Ectodermal cell (in vitro differentiated cells): ENCODE results near the gene PRKAR2B.

Source experiments
- H3K27ac ChIP-seq: 2 replicates; pipeline ENCODE4 v1.7.0; 2013; ENCODE audit warnings: mild to moderate bottlenecking, low read depth, low read length; ENCODE audit not compliant: insufficient read depth, poor library complexity, severe bottlenecking
- H3K27me3 ChIP-seq: 2 replicates; pipeline ENCODE4 v1.7.0; 2013; ENCODE audit warnings: mild to moderate bottlenecking, low read length; ENCODE audit not compliant: insufficient read depth, control insufficient read depth, poor library complexity, severe bottlenecking
- H3K36me3 ChIP-seq: one replicate; pipeline ENCODE4 v1.7.0; 2013; ENCODE audit warnings: low read length; ENCODE audit not compliant: control insufficient read depth, insufficient read depth
- H3K4me1 ChIP-seq: one replicate; pipeline ENCODE4 v1.7.0; 2013; ENCODE audit warnings: low read length; ENCODE audit not compliant: control insufficient read depth, insufficient read depth
- H3K4me3 ChIP-seq: 2 replicates; pipeline ENCODE4 v1.7.0; 2013; ENCODE audit warnings: low read depth, low read length, control low read depth; ENCODE audit not compliant: insufficient read depth
- H3K9me3 ChIP-seq: 2 replicates; pipeline ENCODE4 v1.7.0; 2013; ENCODE audit warnings: mild to moderate bottlenecking, low read length, moderate library complexity; ENCODE audit not compliant: control insufficient read depth
- WGBS, 2 experiments: methylation state at CpG; one replicate each; pipeline ENCODE4 v1.1.7; 2013; ENCODE audit warnings: missing lambda C conversion rate in 2 of 2; 5-methylcytosine and 5-hydroxymethylcytosine counted together

Gene PRKAR2B

GRCh38 chr7:107179326-107180164, 135.0 kb downstream of the PRKAR2B start:
- H3K9me3 ChIP-seq = no peaks in the 10 kb centered on the region
- no peaks in the 10 kb centered on the region for H3K4me1 ChIP-seq
- no peak overlapping the region for H3K4me3 ChIP-seq
- H3K27ac ChIP-seq = no peak overlapping the region
- 93 to 94% methylated on average over 13 of the region's 14 CpGs for WGBS, 2 experiments
- no peaks in the 10 kb centered on the region for H3K27me3 ChIP-seq
- H3K36me3 ChIP-seq = peaks cover 9% of the 10 kb centered on the region

GRCh38 chr7:107180378-107180777, 135.9 kb downstream of the PRKAR2B start:
- WGBS, 2 experiments = 90 to 100% methylated on average over 1 of the region's 1 CpG
- H3K36me3 ChIP-seq = peaks cover 9% of the 10 kb centered on the region

GRCh38 chr7:107181172-107181571, 136.7 kb downstream of the PRKAR2B start:
- Histone ChIP-seq H3K27ac (no peak overlapping the region), H3K4me1 (no peaks in the 10 kb centered on the region), H3K4me3 (no peak overlapping the region), H3K27me3 (no peaks in the 10 kb centered on the region), H3K36me3 (peaks cover 9% of the 10 kb centered on the region), H3K9me3 (no peaks in the 10 kb centered on the region)
- WGBS, 2 experiments = 87 to 99% methylated on average over 4 to 5 of the region's 5 CpGs

More at GRCh38 chr7:107180378-107180777, 135.9 kb downstream of the PRKAR2B start:
- H3K9me3 ChIP-seq = no peaks in the 10 kb centered on the region
- no peaks in the 10 kb centered on the region for H3K4me1 ChIP-seq
- no peaks in the 10 kb centered on the region for H3K27me3 ChIP-seq
- no peak overlapping the region for H3K27ac ChIP-seq
- no peak overlapping the region for H3K4me3 ChIP-seq

- H3K4me3 ChIP-seq = no peak overlapping the region
- no peaks in the 10 kb centered on the region for H3K27me3 ChIP-seq
- no peak overlapping the region for H3K27ac ChIP-seq
- peaks cover 26% of the 10 kb centered on the region for H3K36me3 ChIP-seq
- H3K9me3 ChIP-seq = no peaks in the 10 kb centered on the region
- 100% methylated on average over 2 to 3 of the region's 4 CpGs for WGBS, 2 experiments
- no peaks in the 10 kb centered on the region for H3K4me1 ChIP-seq
These were observed 141.2 kb downstream of the PRKAR2B start for GRCh38 chr7:107185716-107186115.

GRCh38 chr7:107186240-107186639, 141.7 kb downstream of the PRKAR2B start:
- Histone ChIP-seq H3K4me1 (no peaks in the 10 kb centered on the region), H3K36me3 (peaks cover 26% of the 10 kb centered on the region), H3K27ac (no peak overlapping the region), H3K27me3 (no peaks in the 10 kb centered on the region), H3K9me3 (no peaks in the 10 kb centered on the region), H3K4me3 (no peak overlapping the region)
- WGBS, 2 experiments = 97 to 98% methylated on average over 3 of the region's 4 CpGs

- no peak overlapping the region for H3K4me3 ChIP-seq
- H3K27me3 ChIP-seq = no peaks in the 10 kb centered on the region
- WGBS, 2 experiments = 92 to 98% methylated on average over 2 of the region's 2 CpGs
- no peak overlapping the region for H3K27ac ChIP-seq
- H3K36me3 ChIP-seq = peaks cover 25% of the 10 kb centered on the region
- no peaks in the 10 kb centered on the region for H3K9me3 ChIP-seq
- no peaks in the 10 kb centered on the region for H3K4me1 ChIP-seq
These were observed 143.3 kb downstream of the PRKAR2B start for GRCh38 chr7:107187774-107188173.

GRCh38 chr7:107190090-107190489, 145.6 kb downstream of the PRKAR2B start:
- Histone ChIP-seq H3K9me3 (no peaks in the 10 kb centered on the region), H3K27me3 (no peaks in the 10 kb centered on the region), H3K4me1 (no peaks in the 10 kb centered on the region), H3K36me3 (peaks cover 21% of the 10 kb centered on the region), H3K4me3 (no peak overlapping the region), H3K27ac (no peak overlapping the region)
- 95 to 100% methylated on average over 2 of the region's 2 CpGs for WGBS, 2 experiments

- Histone ChIP-seq H3K4me3 (no peak overlapping the region), H3K4me1 (no peaks in the 10 kb centered on the region), H3K9me3 (no peaks in the 10 kb centered on the region), H3K36me3 (peaks cover 17% of the 10 kb centered on the region), H3K27me3 (no peaks in the 10 kb centered on the region), H3K27ac (no peak overlapping the region)
- WGBS, 2 experiments = 100% methylated on average over 1 of the region's 1 CpG
These were observed 149.5 kb downstream of the PRKAR2B start for GRCh38 chr7:107194052-107194451.

GRCh38 chr7:107196834-107197610, 152.5 kb downstream of the PRKAR2B start:
- Histone ChIP-seq H3K27ac (no peak overlapping the region), H3K4me3 (no peak overlapping the region), H3K27me3 (no peaks in the 10 kb centered on the region), H3K9me3 (no peaks in the 10 kb centered on the region), H3K36me3 (peaks cover 21% of the 10 kb centered on the region), H3K4me1 (no peaks in the 10 kb centered on the region)
- 92 to 94% methylated on average over 10 of the region's 10 CpGs for WGBS, 2 experiments

- no peak overlapping the region for H3K27ac ChIP-seq
- 90% methylated on average over 4 of the region's 4 CpGs for WGBS, 2 experiments
- no peaks in the 10 kb centered on the region for H3K27me3 ChIP-seq
- no peak overlapping the region for H3K4me3 ChIP-seq
- H3K9me3 ChIP-seq = no peaks in the 10 kb centered on the region
- H3K36me3 ChIP-seq = peaks cover 23% of the 10 kb centered on the region
- no peaks in the 10 kb centered on the region for H3K4me1 ChIP-seq
These were observed 157.4 kb downstream of the PRKAR2B start for GRCh38 chr7:107201795-107202450.
